GM03348 (cell line): ENCODE measurements around the gene PLCB3.
"Not testable (repeated sequence)": the region's sequence is repeated elsewhere in the genome, so short reads cannot be mapped to it uniquely, and the experiment has no call there.

Experiments
- DNase-seq: peaks from one replicate; pipeline ENCODE4 v3.0.0; 2012; ENCODE audit warnings: low spot score

The PLCB3 gene

DNA sequence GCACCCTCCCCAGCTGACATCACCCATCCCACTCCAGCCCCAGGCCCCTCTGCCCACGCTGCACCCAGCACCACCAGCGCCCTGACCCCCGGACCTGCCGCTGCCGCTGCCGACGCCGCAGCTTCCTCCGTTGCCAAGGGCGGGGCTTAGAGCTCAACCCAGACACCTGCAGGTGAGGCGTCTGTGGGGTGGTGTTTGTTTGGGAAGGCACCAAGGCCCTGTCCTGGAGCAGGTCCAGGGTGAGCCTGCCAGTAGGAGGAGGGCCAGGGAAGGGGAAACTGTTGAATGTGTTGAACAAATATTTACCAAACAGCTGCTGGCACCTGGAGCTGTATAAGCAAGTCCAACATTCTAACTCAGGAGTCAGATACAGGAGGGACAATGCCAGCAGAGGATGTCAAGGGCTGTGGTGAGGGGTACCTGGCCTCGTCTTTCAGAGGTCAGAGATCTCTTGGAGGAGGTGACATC lies 13.8 kb upstream of the PLCB3 start:
- no peak for DNase-seq

DNA sequence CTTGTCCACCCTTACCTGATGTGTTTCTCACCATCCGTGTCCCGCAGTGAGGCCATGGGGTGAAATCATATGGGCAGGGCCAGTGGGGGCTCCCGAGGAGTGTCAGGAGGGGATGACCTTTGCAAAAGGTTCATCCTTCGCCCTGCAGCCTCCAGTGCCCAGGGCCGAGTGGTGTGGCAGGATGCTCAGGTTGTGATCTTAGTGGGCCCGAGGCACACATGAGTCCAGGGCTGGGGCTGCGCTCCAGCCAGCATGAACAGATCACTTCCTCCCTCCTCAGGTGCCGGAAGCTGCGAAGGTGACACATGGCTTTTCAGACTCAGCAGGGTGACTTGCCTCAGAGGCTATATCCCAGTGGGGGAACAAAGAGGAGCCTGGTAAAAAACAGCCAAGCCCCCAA lies 13.3 kb upstream of the PLCB3 start:
- no peak for DNase-seq

DNA sequence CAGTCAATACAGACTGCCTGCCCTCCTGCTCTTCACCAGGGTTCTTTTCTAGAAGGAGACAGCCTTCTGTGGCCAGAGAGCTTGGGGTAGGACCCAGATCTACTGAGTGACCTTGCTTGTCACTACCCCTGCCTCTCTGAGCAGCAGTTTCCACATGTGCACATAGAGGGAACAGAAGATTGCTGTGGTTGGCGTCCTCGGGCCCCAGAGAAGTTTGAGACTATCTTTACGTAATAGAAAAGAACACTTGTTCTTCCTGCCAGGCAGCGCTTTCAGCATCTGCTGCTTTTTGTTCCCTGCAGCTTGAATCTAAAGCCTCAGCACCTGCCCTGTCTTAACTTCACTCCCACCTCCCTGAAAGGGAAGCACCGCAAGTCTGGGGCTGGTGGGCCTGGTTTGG lies 12.3 kb upstream of the PLCB3 start:
- no peak for DNase-seq

DNA sequence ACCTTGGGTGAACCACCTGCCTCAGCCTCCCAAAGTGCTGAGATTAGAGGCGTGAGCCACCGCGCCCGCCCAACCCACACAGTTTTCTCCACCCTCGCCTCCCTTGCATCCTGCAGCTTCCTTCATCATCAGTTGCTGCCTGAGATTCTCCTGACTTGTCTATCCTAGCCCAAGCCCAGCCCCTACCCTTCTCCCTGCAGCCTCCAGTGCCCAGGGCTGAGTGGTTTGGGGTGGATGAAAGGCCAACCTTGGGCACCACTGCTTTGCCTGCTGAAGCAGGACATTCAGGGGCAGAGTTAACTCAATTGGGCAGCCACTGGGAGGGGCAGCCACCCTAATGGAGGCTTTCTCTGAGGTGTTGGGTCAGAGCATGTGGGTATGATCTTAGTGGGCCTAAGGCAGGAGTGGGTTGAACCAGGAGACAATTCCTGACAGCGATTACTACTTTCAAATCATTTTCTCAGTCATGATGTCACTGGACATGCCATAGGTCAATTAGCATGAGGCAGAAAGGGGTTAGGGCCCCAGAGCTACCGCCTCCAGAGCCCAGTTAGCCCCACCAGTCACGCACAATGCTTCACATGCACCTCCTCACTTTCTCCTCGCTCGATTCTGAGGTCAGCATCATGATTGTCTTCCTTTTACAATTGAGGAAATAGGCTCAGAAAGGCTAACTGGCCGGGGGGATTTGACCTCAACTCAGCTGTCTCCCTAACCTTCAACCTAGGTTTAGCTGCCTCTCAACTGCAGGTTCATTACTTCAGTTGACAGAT lies 11.5 kb upstream of the PLCB3 start:
- no peak for DNase-seq

DNA sequence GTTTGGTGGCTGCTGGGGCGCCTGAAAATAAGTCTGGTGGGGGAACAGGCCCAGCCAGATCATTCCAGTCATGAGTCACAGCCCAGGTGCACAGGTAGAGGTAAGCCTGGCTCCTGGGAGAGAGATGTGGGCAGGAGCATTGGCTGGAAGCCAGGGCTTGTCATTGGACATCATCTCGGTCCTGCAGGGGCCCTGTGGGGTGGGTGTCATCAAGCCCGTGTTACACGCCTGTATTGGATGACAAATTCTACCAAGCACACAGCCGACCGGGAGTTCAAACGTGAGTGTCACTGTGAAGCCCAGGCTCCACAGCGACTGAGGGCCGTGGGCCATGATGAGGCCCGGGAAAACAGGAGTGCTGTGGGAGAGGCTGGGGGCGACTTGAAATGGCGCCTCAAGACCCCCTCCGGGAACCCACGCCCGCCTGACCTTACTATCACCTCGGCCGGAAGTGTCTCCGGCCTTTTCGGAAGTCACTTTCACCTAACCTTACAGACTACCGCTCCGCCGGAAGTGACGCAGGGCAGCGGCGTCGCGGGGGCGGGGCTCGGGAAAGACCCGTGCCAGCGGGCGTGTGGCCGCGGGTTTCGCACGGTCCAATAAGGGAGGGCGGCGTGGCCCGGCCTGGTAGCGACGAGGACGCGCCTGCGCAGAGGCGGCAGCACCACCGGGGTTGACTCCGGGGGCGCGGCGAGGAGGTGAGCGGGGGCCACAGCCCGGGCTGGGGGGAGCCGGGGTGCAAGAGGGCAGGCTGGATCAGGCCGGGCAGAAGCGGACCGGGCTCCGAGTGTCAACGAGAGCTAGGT lies 10.7 kb upstream of the PLCB3 start, which contains the start of gene FKBP2:
TSS of gene FKBP2 (plus strand) at position 661 of the 806 bp plus-strand sequence. CDS start 1,293 bp downstream, outside the sequence.
- peak; percentile 99 for DNase-seq

DNA sequence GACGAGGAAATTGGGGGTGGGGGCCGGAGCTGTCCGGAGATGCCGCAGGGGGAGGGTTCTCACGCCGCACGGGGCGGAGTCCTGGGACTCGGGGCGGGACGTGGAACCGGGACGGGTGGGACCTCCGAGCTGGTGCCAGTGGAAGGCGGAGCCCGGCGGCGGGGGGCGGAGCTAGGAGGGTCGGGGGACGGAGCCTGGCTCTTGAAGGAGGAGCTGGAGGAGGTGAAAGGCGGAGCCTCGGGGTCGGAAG lies 10.2 kb upstream of the PLCB3 start:
- no peak for DNase-seq

DNA sequence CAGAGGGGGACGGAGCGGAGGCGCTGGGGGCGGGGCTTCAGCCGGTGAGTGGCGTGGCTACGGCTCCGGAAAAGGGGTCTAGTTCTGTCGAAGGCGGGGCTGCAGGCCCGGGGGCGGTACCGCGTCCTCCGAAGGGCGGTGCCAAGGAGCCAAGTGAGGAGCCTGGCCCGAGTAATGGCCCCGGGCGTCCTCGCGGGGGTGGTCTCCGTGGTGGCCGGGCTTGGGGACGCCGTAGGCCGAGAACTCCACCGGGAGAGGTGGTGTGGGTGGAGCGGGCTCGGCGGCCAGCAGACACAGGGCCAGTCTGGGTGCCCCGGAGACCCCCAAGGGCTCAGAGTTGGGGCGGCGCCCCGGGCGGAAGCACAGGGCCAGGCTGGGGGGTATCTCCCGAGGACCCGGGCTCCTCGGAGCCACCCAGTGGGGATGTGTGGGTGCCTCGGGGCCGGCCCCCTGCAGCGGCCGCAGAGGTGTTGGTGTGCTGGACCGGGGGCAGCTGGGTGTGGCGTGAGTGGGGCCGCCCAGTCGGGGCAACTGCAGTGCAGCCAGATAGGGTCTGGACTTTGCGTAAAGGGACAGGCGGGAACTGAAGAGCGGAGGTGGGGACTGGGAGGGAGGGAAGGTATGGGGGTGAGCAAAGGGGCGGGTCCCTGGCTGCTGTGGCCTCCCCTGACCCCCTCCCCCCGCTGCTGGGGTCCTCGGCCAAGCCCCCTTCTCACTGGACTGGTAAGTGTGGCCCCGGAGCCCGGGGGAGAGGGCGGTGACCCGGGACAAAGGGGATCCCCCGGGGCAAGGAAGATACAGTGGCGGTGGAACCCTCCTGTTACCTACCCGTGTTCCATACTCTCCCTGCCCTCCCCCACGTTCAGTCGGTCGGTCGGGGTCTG lies 9.6 kb upstream of the PLCB3 start:
- peak; percentile 98 for DNase-seq

DNA sequence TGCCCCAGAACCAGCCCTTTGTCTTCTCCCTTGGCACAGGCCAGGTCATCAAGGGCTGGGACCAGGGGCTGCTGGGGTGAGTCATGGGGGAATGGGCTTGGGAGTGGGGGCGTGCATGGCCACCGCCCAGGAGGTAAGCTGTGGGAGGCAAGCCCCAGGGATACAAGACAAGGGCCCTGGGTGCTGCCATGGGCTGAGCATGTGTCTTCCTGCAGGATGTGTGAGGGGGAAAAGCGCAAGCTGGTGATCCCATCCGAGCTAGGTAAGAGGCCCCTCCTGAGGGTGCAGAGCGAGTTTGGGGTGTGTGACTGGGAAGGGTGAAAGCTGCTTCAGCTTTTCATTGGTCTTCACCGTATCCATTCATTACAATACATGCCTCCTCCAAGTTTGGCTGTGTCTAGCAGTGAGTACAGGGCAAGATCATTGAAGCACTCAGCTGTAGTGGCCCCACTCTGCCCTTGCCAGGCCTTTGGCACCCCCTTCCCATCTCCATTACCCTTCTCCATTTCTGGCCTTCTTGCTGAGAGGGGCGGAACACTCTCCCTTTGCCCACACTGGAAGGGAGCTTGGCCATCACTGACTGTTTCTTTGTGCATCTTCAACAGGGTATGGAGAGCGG lies 8.0 kb upstream of the PLCB3 start:
- no peak for DNase-seq

DNA sequence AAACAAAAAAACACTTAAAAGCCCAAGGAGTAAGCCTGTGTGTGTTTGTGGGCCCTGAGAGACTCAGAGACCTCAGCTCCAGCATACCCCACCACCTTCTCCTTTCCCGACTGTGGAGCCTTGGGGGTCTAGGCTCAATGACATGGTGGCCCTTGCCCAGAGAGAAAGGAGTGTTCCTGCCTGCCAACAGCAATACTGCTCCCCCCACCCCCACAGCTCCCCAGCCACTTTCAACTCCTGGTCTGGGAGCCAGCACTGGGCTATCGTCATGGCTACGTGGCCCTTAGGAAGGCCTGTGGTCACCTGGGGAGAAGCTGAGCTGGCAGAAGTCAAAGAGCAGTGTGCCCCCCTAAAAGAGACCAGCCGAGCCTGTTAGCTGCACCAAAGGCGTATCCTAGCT lies 7.2 kb upstream of the PLCB3 start:
- no peak for DNase-seq

DNA sequence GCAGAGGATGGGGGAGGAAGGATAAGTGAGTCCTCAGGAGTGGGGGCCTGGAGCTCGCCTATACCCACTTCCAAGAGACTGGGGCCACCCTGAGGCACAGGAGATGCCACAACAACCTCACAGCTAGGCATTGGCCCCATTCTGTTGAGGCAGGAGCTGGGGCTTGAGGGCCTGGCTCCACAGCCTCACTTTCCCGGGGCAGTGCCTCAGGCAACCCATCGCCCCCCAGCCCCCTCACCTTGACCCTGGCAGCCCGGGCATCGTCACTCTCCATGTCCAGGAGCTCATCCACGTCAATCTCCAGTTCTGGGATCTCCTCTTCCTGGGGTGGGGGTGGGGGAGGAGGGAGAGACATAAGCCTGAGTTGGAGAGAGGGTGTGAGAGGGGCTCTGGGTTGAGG lies 6.4 kb upstream of the PLCB3 start:
- DNase-seq: no peak

DNA sequence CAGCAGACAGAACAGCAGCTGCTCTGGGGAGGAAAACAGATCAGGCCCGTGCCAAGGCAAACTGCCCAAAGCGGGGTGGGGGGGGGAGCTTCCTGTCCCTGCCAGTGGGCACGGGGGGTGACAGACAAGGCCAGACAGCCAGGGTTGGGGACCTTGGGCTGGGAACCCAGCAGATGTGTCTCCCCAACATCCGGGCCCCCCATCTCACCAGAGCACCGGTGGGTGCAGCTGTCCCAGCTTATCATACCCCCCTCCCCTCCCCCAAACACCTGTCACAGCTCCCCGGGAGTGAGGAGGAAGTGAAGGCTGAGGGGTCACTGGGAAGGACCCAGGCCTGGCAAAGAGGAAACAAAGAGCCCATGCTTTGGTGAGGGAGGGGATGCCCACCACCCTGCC lies 5.9 kb upstream of the PLCB3 start:
- peak; percentile 26 for DNase-seq

DNA sequence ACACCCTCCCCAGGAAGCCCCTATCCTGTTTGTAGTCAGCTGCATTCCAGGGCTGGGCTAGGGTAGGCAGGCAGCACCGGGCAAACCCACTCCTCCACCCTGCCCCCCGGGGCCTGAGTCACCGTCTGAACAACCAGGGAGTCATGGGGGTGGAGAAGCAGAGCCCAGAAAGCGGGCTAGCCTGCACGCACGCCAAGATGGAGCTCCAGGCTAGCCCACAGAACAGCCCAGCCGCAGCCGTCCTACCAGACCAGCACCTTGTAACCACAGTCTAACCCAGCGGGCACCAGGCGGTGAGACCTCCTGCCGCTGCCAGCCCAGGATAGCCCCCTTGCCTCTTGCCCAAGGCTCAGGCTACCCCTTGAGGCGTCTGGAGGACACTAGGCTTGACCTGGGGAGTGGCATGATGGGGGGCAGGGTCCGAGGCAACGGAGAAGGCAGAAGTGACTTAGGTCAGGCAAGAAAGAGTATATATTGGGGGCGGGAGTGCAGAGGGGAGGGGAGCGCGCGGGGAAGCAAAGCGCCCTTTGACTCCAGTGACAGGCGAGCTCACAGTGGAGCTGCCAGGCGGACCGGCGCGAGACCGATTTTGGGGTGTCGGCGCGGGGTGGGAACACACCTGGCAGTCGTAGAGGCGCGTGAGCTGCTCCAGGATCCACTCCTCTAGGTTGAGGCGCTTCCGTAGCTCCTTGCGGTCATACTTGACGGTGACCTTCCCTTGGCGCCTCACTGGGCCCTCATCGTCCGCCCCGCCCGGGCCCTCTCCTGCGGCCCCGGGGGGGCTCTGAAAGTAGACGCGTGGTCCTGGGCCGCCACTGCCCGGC lies 5.3 kb upstream of the PLCB3 start:
- DNase-seq: peak; percentile 87

DNA sequence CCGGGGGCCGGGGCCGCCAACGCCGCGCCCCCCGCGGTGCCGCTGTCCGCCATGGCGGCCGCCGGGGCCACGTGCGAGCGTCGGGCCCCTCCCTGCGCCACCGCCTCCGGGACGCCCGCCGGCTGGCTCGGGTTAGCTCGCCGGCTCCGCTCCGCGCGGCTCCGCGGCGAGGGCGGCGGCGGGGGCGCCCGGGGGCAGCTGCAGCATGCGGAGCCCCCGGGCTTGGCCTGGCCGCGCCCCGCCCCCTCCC lies 4.8 kb upstream of the PLCB3 start:
- not testable (repeated sequence) for DNase-seq

DNA sequence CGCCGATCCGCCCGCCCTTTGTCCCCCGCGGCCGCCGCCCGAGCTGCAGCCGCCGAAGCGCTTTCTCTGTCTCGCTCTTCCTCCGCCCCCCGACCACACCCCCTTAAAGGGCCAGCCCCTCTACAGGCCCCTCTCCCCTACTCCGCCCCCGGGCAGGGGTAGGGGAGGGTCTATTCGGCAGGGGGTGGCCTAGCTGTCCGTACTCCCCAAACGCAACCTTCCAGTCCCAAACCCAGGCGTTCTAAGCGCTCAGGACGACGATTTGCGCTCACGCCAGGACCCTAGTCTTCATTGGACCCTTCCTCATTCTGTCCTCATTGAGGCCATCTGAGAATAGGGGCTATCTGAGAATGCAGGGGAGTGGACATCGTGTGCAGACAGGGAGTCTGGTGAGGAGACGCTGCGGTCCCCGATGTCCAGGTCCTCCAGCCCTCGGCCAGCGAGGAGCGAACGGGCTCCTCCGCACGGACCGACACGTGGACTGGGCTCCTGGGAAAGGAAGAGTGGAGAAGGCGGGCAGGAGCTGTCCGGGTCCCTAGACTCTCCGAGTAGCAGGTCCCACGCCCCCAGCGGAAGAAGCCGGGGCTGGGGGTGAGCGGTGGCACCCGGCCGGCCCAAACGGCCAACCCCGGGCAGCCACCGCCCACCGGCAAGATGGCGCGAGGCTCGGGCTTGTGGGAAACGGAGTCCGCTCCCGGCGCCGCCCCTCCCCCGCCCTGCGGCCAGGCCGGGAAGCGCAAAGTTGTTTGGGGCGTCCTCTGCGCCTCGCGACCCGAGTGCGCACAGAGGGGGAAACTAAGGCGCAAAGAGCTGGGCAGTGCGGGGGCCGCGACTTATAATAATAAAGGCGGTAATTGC lies 4.2 kb upstream of the PLCB3 start, which contains the start of gene PPP1R14B:
TSS of gene PPP1R14B (minus strand) at position 73 of the 858 bp plus-strand sequence. CDS start 270 bp downstream, outside the sequence.
- DNase-seq: peak; percentile 94

DNA sequence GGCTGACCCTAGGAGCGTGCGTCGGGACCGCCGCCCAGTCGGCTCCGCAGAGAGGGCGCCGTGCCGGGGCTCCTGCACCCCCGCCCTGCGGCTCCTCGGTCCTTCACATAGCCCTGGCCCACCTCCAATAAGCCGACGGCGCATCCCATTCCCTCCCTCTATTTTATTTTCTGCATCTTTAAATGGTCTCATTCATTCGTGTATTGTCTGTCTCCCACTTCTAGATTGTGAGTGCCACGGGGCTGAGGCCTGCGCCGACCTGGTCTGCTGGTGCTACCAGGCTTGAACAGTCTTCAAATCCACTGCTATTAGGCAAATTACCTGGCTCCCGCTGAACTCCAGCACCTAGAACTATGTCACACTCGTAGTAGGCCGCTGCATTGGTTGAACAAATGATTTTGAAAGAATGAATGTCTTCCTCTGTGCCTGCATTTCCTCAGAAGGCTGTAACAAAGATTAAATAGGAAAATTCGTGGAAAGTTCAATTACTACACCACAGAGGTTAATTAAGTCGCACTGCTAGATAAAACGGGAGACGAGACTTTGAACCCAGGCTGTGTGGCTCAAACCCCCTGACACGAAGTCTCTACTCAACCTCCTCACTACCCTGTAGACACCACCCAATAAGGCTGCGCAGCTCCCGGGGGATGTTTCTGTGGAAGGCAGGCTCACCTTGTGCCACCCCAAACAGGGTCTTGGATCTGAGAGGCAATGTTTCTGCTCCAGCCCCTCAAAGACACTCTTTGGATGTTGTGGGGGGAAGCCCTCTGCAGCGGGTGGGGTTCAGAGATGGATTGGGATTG lies 3.4 kb upstream of the PLCB3 start:
- DNase-seq: peak; percentile 33

DNA sequence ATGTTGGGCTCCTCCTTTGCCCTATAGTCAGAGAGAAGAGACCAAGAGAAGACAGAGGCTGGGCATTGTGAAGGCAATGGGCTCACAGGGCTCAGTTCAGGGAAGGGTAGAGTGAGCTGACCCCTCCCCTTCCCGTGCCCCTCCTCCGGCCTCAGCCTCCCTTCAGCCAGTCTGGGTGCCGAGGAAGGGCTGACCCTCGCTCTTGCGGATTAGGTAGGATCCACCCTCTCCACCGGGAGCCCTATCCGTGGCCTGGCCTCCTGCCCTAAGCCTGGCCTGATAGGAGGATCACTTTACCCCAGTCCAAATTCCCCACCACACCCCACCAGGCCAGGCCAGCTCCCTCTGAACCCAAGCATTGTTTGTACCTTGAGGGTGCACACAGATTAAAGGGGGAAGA lies 2.8 kb upstream of the PLCB3 start:
- DNase-seq: no peak

DNA sequence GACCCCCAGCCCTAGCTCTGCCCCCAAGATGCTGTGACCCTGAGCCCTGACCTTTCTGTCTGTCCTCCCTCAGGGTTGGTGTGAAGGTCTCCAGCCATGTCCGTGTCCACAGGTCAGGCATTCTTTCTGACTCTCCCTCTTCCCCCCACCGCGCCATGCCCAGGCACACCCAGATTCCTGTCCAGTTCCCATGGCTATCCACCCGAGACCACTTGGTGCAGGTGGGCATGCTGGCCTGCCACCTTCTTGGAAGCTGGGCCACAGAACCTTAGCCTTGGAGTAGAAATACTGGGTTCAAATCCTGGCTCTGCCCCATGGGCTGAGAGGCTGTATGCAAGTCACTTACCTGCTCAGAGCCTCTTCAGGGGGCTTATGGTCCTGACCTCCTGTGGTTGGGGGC lies 2.3 kb upstream of the PLCB3 start:
- DNase-seq: no peak

DNA sequence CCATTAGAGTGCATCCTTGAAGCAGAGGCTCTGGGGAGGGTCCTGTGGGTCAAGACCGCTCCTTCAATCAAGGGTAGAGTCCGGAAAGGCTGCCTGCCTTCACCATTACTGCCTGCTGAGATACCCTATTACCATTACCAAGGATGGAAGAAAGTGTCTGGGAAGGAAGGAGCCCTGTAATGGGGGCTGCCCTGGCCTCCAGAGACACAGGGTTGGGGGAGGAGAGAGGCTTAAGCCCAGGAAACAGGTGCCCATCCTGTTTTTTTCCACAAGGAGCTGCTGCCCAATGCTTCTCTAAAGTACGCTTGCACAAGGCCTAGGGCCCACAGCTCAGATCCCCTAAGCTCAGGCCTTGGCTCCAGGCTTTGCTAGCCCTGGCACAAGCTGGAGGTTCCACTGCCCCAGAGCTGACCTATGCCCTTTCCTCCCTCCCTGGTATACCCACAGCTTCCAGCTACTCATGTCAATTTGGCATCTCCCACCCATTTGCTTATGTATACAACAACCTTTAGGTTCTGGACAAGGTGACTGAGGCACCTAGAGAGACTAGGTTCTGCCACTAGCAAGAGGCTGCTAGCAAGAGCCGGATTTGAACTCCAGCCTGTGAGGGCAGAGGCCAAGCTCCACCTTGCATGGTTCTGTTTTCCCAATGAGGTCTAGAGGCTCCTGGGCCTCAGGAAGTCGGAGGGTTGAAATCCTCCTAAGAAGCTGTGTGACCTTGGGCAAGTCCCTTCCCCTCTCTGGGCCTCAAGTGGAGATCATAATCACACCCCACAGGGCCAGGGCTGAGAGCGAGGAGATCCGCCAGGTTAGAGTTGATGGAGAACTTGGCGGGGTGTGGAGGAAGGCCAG lies 1.5 kb upstream of the PLCB3 start:
- no peak for DNase-seq
